Colon (tissue), 2 donors: ENCODE measurements around the gene FRMD4A.
"Not testable (repeated sequence)": the region's sequence is repeated elsewhere in the genome, so short reads cannot be mapped to it uniquely, and the experiment has no call there.

Source experiments
- FAIRE-seq: peaks from 2 replicates; lab custom pipeline; 2012; peaks lifted over from hg19 to GRCh38; lab: Jason Lieb, UNC
- donor health status: control.
- donor health status: control.

FRMD4A gene

GRCh38 chr10:14240253-14241189 lies 90.2 kb downstream of the FRMD4A start:
- FAIRE-seq = no peak

DNA sequence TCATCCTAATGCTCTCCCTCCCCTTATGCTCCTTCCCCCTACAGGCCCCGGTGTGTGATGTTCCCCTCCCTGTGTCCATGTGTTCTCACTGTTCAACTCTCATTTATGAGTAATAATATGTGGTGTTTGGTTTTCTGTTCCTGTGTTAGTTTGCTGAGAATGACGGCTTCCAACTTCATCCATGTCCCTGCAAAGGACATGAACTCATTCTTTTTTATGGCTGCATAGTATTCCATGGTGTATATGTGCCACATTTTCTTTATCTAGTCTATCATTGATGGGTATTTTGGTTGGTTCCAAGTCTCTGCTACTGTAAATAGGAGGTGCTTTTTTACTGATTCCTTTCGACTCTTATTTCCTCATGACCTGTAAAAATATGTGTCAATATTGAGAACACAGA lies 92.1 kb downstream of the FRMD4A start:
- not testable (repeated sequence) for FAIRE-seq

- FAIRE-seq = no peak
These were observed 94.4 kb downstream of the FRMD4A start for GRCh38 chr10:14236341-14236740.

- no peak for FAIRE-seq
These were observed 95.0 kb downstream of the FRMD4A start for GRCh38 chr10:14235566-14236195.

DNA sequence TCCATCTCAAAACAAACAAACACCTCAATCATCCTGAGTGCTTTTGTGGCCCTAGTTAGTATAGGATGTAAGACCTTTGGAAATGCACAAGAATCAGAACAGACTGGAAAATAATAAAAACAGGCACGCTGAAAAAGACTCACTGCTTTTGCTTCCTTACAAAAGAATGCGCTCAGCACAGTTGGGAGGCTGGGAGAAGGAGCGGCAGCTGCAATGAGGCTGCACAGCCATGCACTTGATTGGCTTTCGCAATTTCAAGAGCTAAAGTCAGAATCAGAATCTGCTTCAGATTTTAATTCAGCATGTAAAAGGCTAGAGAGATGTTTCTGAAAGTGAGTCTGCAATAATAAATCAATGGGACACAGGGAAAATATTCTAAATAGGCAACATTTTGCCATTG lies 97.2 kb downstream of the FRMD4A start:
- no peak for FAIRE-seq

DNA sequence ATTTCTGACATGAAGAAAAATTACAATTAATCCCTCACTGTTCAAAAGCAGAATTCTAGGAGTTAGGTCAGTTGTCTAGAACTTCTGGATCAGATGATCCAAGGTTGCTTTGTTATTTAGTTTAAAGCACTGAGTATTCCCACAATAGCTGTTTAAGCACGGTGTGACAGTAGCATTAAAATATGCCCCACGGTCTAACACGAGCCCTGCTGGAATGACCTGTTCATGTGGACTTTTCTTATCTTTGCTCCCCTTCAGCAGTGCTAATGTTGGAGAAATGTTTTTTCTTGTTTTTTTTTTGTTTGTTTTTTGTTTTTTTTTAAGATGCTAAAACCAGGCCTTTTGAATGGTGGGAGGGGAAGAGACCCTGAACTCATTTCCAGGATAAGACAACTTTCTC lies 101.9 kb downstream of the FRMD4A start:
- not testable (repeated sequence) for FAIRE-seq

DNA sequence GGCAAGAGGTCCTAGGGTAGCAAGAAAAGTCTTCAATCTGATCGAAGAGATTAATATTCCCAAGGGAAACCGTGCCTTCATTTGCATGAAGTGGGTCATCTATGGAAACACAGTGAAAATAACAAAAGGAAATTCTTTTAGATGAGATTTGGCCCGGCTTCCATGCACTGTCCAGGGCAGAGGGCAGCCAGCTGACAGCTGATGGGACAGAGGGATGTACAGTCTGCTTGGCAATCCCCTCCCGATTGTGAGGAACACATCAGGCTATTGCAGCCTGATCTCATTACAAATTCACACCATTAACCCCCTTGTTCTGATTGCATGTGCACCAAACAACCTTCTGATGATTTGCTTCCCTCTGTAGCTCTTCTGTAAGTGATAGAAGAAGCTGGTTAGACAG lies 105.3 kb downstream of the FRMD4A start:
- no peak for FAIRE-seq

DNA sequence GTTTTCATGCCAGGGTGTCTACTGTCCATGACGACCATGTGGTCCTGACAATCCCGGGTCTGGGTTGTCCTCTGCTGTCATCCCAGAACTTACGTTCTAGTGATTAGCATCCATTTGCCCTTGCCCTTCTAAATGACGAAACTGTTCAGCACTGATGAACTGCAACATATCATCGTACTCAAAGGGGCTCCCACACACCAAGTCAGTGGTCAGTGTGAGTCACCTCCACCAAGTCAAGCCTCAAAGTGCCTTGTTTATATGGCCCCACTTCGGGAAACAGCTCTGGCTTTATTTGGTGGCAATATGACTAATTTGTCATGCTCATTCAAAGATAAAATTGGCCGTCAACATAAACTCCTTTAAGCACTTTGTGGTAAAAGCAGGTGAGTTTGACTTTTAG lies 110.7 kb downstream of the FRMD4A start:
- FAIRE-seq = no peak

GRCh38 chr10:14219411-14219810 lies 111.3 kb downstream of the FRMD4A start:
- no peak for FAIRE-seq

GRCh38 chr10:14215641-14216040 lies 115.1 kb downstream of the FRMD4A start:
- no peak for FAIRE-seq

- not testable (repeated sequence) for FAIRE-seq
These were observed 117.0 kb downstream of the FRMD4A start for GRCh38 chr10:14213703-14214102.

GRCh38 chr10:14211610-14212009 lies 119.1 kb downstream of the FRMD4A start:
- FAIRE-seq = no peak

- FAIRE-seq = no peak
These were observed 122.5 kb downstream of the FRMD4A start for GRCh38 chr10:14208231-14208630.

DNA sequence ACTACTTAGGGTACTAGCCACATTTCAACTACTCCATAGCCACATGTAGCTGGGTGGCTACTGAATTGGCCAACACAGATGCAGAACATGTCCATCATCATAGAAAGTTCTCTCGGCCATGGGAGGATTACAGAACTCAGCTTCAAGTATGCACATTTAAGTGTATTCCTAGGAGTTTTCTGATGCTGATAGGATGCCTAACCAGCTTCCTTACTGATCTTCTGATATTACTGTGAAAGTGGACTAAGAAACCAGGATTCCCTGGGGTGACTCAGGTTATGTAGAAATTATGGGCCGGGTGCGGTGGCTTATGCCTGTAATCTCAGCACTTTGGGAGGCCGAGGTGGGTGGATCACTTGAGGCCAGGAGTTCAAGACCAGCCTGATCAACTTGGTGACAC lies 125.5 kb downstream of the FRMD4A start:
- no peak for FAIRE-seq

DNA sequence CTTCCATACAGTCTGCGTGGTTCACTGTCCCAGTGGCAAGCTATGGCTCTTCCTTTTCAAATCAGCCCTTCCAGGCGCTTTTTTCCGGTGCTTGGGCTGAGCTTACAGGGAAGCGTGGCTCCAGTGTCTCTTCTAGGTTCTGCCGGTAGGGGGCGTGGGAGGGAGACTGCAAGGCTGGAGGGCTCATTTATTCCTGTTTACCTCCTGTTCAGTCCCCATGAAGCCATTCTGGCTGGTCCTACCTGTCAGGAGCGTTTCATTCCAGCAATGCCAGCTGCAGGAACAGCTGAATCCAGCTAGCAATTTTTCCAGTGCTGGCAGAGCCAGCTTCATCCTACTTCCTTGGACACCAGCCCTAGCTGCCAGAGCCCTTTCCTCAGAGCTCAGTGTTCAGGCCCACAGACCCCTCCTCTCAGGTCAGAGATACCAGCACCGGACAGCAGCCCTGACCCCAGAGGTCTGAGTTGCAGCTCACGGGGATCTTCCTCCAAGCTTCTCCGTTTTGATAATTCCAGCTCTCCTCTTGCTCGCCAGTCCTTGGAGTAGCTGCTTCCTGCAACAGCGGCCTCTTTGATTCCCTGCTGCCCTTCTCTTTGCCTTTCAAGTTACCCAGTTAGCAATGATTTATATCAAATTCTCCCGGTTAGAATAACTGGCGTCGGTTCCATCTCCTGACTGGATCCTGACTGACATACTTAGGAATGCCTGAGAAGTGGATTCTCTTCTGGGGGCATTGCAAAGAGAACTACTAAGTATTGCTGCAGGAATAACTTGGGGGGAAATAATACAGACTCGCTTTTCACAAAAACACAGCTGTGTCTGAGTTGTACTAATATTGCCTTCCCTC lies 129.8 kb downstream of the FRMD4A start:
- FAIRE-seq = no peak

DNA sequence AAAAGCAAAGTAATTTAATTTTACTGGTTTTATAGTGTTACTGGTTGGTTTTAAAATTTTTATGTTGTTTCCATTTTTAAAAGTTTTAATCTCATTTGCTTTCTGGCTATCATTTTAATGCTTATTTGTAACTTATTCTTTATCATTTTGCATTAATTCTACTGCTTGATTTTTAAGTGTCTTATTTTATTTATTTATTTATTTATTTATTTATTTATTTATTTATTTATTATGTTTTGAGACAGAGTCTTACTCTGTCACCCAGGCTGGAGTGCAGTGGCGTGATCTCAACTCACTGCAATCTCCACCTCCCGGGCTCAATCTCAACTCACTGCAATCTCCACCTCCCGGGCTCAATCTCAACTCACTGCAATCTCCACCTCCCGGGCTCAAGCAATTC lies 131.6 kb downstream of the FRMD4A start:
- not testable (repeated sequence) for FAIRE-seq

- FAIRE-seq = no peak
These were observed 132.6 kb downstream of the FRMD4A start for GRCh38 chr10:14198078-14198477.

- no peak for FAIRE-seq
These were observed 134.6 kb downstream of the FRMD4A start for GRCh38 chr10:14196113-14196512.

GRCh38 chr10:14195433-14195832 lies 135.3 kb downstream of the FRMD4A start:
- no peak for FAIRE-seq

DNA sequence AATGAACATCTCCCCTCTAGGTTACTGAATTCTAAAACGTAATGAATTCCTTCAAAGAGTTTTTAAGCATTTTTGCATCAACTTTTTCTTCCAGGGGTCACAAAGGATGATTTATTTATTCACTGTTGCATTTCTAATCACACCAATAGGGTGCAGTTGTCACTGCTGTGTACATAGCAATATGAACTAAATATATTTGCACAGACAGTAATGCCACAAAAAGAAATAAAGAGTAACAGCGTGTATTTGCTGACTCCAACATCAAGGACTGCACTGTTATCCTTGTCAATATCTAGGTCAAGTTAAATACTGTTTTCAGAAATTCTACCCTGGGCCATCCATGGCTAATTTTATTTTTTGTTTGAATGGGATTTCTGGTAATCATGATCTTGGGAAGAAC lies 138.0 kb downstream of the FRMD4A start:
- FAIRE-seq = no peak

DNA sequence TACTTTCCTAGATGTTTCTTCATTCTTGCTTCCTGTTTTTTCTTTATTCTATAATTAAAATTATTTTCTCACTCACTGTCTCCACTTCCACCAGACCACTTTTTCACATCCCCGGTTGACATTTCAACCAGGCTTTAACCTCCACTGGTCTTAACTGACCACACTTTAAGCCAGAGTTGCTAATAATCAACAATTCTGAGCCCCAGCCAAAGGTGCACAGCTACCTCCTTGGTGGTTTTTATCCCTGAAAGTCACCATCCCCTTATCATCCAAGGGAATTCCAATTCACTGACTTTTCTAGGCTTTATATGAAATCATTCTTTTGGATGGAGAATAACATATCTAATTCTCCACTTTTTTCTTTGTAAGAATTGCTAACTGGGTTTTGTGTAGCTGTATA lies 138.9 kb downstream of the FRMD4A start:
- no peak for FAIRE-seq

DNA sequence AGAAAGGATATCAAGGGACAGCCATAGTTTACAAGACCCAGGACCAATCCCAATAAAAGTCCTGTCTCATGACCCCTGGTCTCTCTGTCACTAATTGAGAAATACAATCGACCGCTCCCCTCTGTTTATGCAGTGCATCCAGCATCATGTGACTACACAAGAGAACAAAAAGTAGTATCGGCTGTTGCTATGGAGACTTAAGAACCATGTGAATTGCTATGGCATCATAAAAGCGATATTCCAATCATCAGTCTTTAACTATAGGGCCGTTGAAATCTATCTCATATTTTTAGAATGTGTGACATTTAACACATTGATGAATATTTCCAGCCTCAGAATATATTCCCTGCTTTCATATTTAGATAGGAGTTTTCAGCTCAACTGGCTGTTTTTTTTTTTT lies 139.3 kb downstream of the FRMD4A start:
- FAIRE-seq = no peak

- no peak for FAIRE-seq
These were observed 140.0 kb downstream of the FRMD4A start for GRCh38 chr10:14190702-14191101.
